Liver (tissue), 9 donors: ENCODE results near the gene CYFIP2. TPM values are rescaled to one million over a fixed set of nuclear protein-coding genes. Genes with fewer than 3 reads are reported as not detected.

Experiments
- DNase-seq: peaks from one replicate; pipeline ENCODE4 v3.0.0-alpha.2; 2017; ENCODE audit warnings: low spot score
- H3K27ac ChIP-seq, 2 donors: one replicate each; pipeline ENCODE4 v1.7.0; 2013; ENCODE audit warnings: inconsistent platforms in 2 of 2, low read length in 2 of 2, control low read depth in 1 of 2, low read depth in 1 of 2, mild to moderate bottlenecking in 1 of 2
- H3K27me3 ChIP-seq, 4 donors: one replicate each; pipeline versions ENCODE4 v1.6.1 to v1.7.0; 2013; ENCODE audit warnings: low read length in 3 of 4, inconsistent platforms in 1 of 4, mild to moderate bottlenecking in 1 of 4, moderate library complexity in 1 of 4; ENCODE audit not compliant: control insufficient read depth in 4 of 4, insufficient read depth in 4 of 4
- H3K36me3 ChIP-seq, 4 donors: one replicate each; pipeline versions ENCODE4 v1.6.1 to v1.7.0; 2013; ENCODE audit warnings: low read length in 3 of 4, mild to moderate bottlenecking in 3 of 4, low read depth in 1 of 4, moderate library complexity in 1 of 4; ENCODE audit not compliant: control insufficient read depth in 4 of 4, insufficient read depth in 3 of 4
- H3K4me1 ChIP-seq, 4 donors: one replicate each; pipeline versions ENCODE4 v1.6.1 to v1.7.0; 2013; ENCODE audit warnings: low read length in 3 of 4, mild to moderate bottlenecking in 3 of 4, moderate library complexity in 1 of 4; ENCODE audit not compliant: control insufficient read depth in 4 of 4, insufficient read depth in 4 of 4
- H3K4me3 ChIP-seq, 3 donors: one replicate each; pipeline versions ENCODE4 v1.6.1 to v1.7.0; 2013; ENCODE audit warnings: low read length in 3 of 3, control low read depth in 1 of 3, low read depth in 1 of 3, mild to moderate bottlenecking in 1 of 3
- H3K9ac ChIP-seq, 2 donors: one replicate each; pipeline ENCODE4 v1.7.0; 2013; ENCODE audit warnings: low read length in 2 of 2, mild to moderate bottlenecking in 2 of 2, moderate library complexity in 2 of 2, control low read depth in 1 of 2, low read depth in 1 of 2
- H3K9me3 ChIP-seq, 4 donors: one replicate each; pipeline versions ENCODE4 v1.6.1 to v1.7.0; 2013; ENCODE audit warnings: low read length in 3 of 4; ENCODE audit not compliant: control insufficient read depth in 4 of 4
- EGR1 ChIP-seq, 2 donors: IDR thresholded peaks; 2 replicates each; pipeline ENCODE4 v1.6.1; 2016 to 2018; ENCODE audit warnings: antibody characterized with exemption in 2 of 2, low read depth in 2 of 2
- FOXA1 ChIP-seq: IDR thresholded peaks from 2 replicates; pipeline ENCODE4 v1.6.1; 2016; ENCODE audit warnings: antibody characterized with exemption
- FOXA2 ChIP-seq: IDR thresholded peaks from 2 replicates; pipeline ENCODE4 v1.6.1; 2016; ENCODE audit warnings: antibody characterized with exemption
- GABPA ChIP-seq, 2 donors: IDR thresholded peaks in 1 of 2; conservative IDR thresholded peaks in 1 of 2; 2 replicates each; pipeline ENCODE4 v1.6.1; 2016; ENCODE audit warnings: antibody characterized with exemption in 2 of 2, mild to moderate bottlenecking in 1 of 2, moderate library complexity in 1 of 2
- HNF4A ChIP-seq, 2 donors: conservative IDR thresholded peaks; 2 replicates each; pipeline ENCODE4 v1.6.1; 2016; ENCODE audit warnings: antibody characterized with exemption in 2 of 2, mild to moderate bottlenecking in 2 of 2
- HNF4G ChIP-seq: IDR thresholded peaks from 2 replicates; pipeline ENCODE4 v1.6.1; 2016; ENCODE audit warnings: antibody characterized with exemption
- RAD21 ChIP-seq, 2 donors: IDR thresholded peaks; 2 replicates each; pipeline ENCODE4 v1.6.1; 2016; ENCODE audit warnings: antibody characterized with exemption in 2 of 2, mild to moderate bottlenecking in 2 of 2
- RXRA ChIP-seq, 2 donors: IDR thresholded peaks; 2 replicates each; pipeline ENCODE4 v1.6.1; 2017 to 2018; ENCODE audit warnings: antibody characterized with exemption in 2 of 2, mild to moderate bottlenecking in 1 of 2
- SP1 ChIP-seq: IDR thresholded peaks from 2 replicates; pipeline ENCODE4 v1.6.1; 2018; ENCODE audit warnings: antibody characterized with exemption, mild to moderate bottlenecking
- TAF1 ChIP-seq: conservative IDR thresholded peaks from 2 replicates; pipeline ENCODE4 v1.6.1; 2016; ENCODE audit warnings: antibody characterized with exemption, mild to moderate bottlenecking
- YY1 ChIP-seq: IDR thresholded peaks from 2 replicates; pipeline ENCODE4 v1.6.1; 2016; ENCODE audit warnings: antibody characterized with exemption, mild to moderate bottlenecking
- WGBS: extraction: QIAGEN DNeasy Blood & Tissue Kit; methylation state at CpG from one replicate; pipeline ENCODE4 v1.1.7; 2013; 5-methylcytosine and 5-hydroxymethylcytosine counted together
- polyA plus RNA-seq, 2 donors: library from polyadenylated mRNA; stranded (reverse) in 1 of 2; unstranded in 1 of 2; fragments of 200-250 nt in 1 of 2; fragments of >200 nt in 1 of 2; fragmentation: Nextera tagmentation in 1 of 2; extraction: Ambion mirVana in 1 of 2; gene quantifications; one replicate each; pipeline versions ENCODE4 v1.2.1 to v1.2.3, GENCODE V29; 2013 to 2015
- total RNA-seq, 2 donors: library from RNA; depleted of rRNA; stranded (reverse); fragments of >200 nt; gene quantifications; one replicate each; pipeline ENCODE4 v1.2.3, GENCODE V29; 2014
- TF ChIP-seq, protein P1 (sequence below): IDR thresholded peaks from 2 replicates; pipeline ENCODE4 v1.6.1; 2016; ENCODE audit warnings: antibody characterized with exemption
- TF ChIP-seq, protein P2 (sequence below): IDR thresholded peaks from 2 replicates; pipeline ENCODE4 v1.6.1; 2016; ENCODE audit warnings: antibody characterized with exemption, mild to moderate bottlenecking
- TF ChIP-seq, protein P3 (sequence below): IDR thresholded peaks from 2 replicates; pipeline ENCODE4 v1.6.1; 2016; ENCODE audit warnings: antibody characterized with exemption
- TF ChIP-seq, protein P4 (sequence below): IDR thresholded peaks from 2 replicates; pipeline ENCODE4 v1.6.1; 2016; ENCODE audit warnings: antibody characterized with exemption
- donor health status: healthy.
- donor health status: healthy.
- donor health status: healthy.
- donor health status: healthy.
- donor health status: healthy.

Gene CYFIP2
- total and polyA plus RNA-seq, 4 donors: 12.6 to 38.9 (median 28.2) TPM

DNA sequence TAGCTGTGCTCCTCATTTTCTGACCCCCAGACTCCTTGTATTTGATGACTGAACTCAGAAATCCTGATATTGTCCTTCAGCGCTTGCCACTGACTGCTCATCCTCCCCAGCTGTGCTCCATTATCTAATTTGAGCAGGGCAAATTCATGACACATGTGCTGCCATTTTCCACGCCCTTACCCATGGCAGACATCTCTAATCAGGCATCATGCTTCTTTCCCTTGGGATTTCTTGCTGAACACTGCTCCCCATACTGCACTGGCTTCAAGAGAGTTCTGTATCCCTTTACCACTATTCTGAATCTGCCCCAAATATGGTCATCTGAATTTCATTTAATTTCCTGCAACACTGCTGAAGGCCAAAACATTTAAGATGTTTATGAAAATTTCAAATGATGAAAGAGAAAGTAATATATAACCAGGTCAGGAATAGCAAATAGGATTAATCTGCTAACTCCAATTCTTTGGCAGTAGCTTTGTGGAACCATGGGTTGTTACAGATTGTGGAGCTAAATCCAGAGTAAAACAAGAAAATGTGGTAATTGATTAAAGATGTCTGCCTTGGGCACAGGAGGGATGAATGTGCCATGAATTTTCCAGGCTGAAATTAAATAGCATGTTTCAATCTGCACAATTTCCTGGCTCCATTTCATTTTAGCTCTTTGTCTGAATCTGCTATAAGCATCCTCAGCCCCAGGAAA lies 93.6 kb downstream of the CYFIP2 start (continued):
- TF ChIP-seq, protein P1, sequence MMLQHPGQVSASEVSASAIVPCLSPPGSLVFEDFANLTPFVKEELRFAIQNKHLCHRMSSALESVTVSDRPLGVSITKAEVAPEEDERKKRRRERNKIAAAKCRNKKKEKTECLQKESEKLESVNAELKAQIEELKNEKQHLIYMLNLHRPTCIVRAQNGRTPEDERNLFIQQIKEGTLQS: no peak
- no peak for TF ChIP-seq SP1
- TF ChIP-seq EGR1 (IDR thresholded peaks at IDR 0.05; ENCODE audit: low read depth in 2 of 2): no peak
- no peak for TF ChIP-seq HNF4G

DNA sequence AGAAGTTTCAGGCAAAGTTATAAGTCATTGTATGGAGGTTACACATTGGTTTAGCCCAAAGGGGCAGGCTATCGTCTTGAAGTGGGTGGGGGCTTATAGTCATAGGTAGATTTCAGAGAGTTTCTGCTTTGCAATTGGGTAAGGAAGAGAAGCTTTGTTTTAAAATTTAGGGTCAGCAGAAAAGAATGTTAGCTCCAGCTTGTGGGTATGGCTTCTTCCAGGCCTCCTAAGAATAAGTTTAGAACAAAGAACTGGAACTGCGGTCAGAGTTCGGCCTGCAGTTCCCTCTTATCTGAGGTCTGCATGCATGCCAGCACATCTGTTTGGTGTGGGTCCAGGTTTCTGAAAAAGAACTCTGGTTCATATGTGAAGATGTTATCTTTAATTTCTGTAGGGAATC lies 96.1 kb downstream of the CYFIP2 start:
- no peak for DNase-seq
- WGBS: 84% methylated on average over 3 of the region's 3 CpGs
- TF ChIP-seq, protein P2, sequence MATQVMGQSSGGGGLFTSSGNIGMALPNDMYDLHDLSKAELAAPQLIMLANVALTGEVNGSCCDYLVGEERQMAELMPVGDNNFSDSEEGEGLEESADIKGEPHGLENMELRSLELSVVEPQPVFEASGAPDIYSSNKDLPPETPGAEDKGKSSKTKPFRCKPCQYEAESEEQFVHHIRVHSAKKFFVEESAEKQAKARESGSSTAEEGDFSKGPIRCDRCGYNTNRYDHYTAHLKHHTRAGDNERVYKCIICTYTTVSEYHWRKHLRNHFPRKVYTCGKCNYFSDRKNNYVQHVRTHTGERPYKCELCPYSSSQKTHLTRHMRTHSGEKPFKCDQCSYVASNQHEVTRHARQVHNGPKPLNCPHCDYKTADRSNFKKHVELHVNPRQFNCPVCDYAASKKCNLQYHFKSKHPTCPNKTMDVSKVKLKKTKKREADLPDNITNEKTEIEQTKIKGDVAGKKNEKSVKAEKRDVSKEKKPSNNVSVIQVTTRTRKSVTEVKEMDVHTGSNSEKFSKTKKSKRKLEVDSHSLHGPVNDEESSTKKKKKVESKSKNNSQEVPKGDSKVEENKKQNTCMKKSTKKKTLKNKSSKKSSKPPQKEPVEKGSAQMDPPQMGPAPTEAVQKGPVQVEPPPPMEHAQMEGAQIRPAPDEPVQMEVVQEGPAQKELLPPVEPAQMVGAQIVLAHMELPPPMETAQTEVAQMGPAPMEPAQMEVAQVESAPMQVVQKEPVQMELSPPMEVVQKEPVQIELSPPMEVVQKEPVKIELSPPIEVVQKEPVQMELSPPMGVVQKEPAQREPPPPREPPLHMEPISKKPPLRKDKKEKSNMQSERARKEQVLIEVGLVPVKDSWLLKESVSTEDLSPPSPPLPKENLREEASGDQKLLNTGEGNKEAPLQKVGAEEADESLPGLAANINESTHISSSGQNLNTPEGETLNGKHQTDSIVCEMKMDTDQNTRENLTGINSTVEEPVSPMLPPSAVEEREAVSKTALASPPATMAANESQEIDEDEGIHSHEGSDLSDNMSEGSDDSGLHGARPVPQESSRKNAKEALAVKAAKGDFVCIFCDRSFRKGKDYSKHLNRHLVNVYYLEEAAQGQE: no peak
- TF ChIP-seq GABPA (IDR thresholded peaks at IDR 0.05 in 1 of 2, conservative IDR thresholded peaks at IDR 0.05 in 1 of 2): no peak
- TF ChIP-seq, protein P3, sequence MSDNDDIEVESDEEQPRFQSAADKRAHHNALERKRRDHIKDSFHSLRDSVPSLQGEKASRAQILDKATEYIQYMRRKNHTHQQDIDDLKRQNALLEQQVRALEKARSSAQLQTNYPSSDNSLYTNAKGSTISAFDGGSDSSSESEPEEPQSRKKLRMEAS: no peak
- TF ChIP-seq HNF4A (conservative IDR thresholded peaks at IDR 0.05): no peak
- no peak for TF ChIP-seq FOXA2
- TF ChIP-seq, protein P4, sequence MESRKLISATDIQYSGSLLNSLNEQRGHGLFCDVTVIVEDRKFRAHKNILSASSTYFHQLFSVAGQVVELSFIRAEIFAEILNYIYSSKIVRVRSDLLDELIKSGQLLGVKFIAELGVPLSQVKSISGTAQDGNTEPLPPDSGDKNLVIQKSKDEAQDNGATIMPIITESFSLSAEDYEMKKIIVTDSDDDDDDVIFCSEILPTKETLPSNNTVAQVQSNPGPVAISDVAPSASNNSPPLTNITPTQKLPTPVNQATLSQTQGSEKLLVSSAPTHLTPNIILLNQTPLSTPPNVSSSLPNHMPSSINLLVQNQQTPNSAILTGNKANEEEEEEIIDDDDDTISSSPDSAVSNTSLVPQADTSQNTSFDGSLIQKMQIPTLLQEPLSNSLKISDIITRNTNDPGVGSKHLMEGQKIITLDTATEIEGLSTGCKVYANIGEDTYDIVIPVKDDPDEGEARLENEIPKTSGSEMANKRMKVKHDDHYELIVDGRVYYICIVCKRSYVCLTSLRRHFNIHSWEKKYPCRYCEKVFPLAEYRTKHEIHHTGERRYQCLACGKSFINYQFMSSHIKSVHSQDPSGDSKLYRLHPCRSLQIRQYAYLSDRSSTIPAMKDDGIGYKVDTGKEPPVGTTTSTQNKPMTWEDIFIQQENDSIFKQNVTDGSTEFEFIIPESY: no peak
- no peak for TF ChIP-seq EGR1 (IDR thresholded peaks at IDR 0.05; ENCODE audit: low read depth in 2 of 2)
- no peak for TF ChIP-seq FOXA1
- no peak for TF ChIP-seq TAF1
- TF ChIP-seq HNF4G: no peak
- TF ChIP-seq, protein P1: no peak
- TF ChIP-seq SP1: no peak
- no peak for TF ChIP-seq YY1
- no peak overlapping the region for H3K27ac ChIP-seq
- no peaks in the 10 kb centered on the region for H3K4me1 ChIP-seq
- H3K4me3 ChIP-seq: no peak overlapping the region
- H3K9ac ChIP-seq: no peak overlapping the region
- peaks cover 4 to 20% (median 9%) of the 10 kb centered on the region in 4 donors for H3K36me3 ChIP-seq
- H3K9me3 ChIP-seq: no peaks in the 10 kb centered on the region
- no peaks in the 10 kb centered on the region for H3K27me3 ChIP-seq

DNA sequence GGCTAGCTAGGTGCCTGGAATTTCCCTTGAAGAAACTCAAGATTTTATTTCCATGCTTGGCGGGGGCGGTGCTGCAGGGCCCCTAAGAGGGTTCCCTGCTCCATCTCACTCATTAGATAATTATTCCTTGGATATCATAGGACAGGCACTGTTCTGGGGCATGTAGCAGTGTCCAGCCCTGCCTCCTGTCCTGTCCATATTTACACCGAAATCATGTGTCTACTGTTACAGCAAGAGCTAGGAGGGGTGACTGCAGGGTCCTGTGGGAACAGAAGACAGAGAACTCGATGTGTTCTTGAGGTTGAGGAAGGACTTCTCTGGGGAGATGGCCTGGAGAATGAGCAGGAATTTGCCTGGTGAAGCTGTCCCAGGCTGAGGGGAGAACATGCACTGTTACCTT lies 96.6 kb downstream of the CYFIP2 start:
- Histone ChIP-seq H3K4me3 (no peak overlapping the region), H3K27me3 (no peaks in the 10 kb centered on the region), H3K9ac (no peak overlapping the region), H3K27ac (no peak overlapping the region), H3K4me1 (no peaks in the 10 kb centered on the region), H3K9me3 (no peaks in the 10 kb centered on the region), H3K36me3 (peaks cover 4 to 20% (median 9%) of the 10 kb centered on the region in 4 donors)
- DNase-seq: no peak
- 93% methylated on average over 4 of the region's 4 CpGs for WGBS
- TF ChIP-seq, protein P1: no peak
- TF ChIP-seq FOXA1 (no peak), RAD21 (IDR thresholded peaks at IDR 0.05) (no peak), HNF4A (conservative IDR thresholded peaks at IDR 0.05) (no peak), RXRA (IDR thresholded peaks at IDR 0.05) (no peak), HNF4G (no peak), TAF1 (no peak), YY1 (no peak), SP1 (no peak)
- TF ChIP-seq, protein P3: no peak
